GM23248 (cell line): ENCODE data around the gene TMEM72. TPM values are rescaled to one million over a fixed set of nuclear protein-coding genes. Genes with fewer than 3 reads are reported as not detected.

Experiments used
- DNase-seq: peaks from one replicate; pipeline ENCODE4 v3.0.0-alpha.2; 2015
- H2AFZ ChIP-seq: fragments of 200-600 bp; sonication (generic); 2 replicates; pipeline ENCODE4 v1.6.1; 2016; ENCODE audit warnings: antibody characterized with exemption
- H3F3A ChIP-seq: fragments of 200-600 bp; sonication (generic); 2 replicates; pipeline ENCODE4 v1.6.1; 2016; ENCODE audit warnings: mild to moderate bottlenecking, antibody characterized with exemption, mixed run types; ENCODE audit not compliant: insufficient read depth
- H3K27ac ChIP-seq: fragments of 200-600 bp; sonication (generic); 2 replicates; pipeline ENCODE4 v1.5.1; 2016; ENCODE audit warnings: mild to moderate bottlenecking
- H3K27me3 ChIP-seq: fragments of 200-600 bp; sonication (generic); replicated peaks from 2 replicates; pipeline ENCODE4 v1.6.1; 2016; ENCODE audit warnings: mild to moderate bottlenecking; ENCODE audit not compliant: insufficient read depth
- H3K36me3 ChIP-seq: fragments of 200-600 bp; sonication (generic); 2 replicates; pipeline ENCODE4 v1.6.1; 2016; ENCODE audit warnings: low read depth, mild to moderate bottlenecking
- H3K4me1 ChIP-seq: fragments of 200-600 bp; sonication (generic); 2 replicates; pipeline ENCODE4 v1.6.1; 2016; ENCODE audit warnings: mild to moderate bottlenecking; ENCODE audit not compliant: insufficient read depth
- H3K4me2 ChIP-seq: fragments of 200-600 bp; sonication (generic); one replicate; pipeline ENCODE4 v1.6.1; 2016; ENCODE audit warnings: mild to moderate bottlenecking; ENCODE audit not compliant: unreplicated experiment
- H3K4me3 ChIP-seq: fragments of 200-600 bp; sonication (generic); 2 replicates; pipeline ENCODE4 v1.5.1; 2016; ENCODE audit warnings: mild to moderate bottlenecking
- H3K79me2 ChIP-seq: fragments of 200-600 bp; sonication (generic); 2 replicates; pipeline ENCODE4 v1.6.1; 2016; ENCODE audit warnings: mild to moderate bottlenecking; ENCODE audit not compliant: insufficient read depth
- H3K9ac ChIP-seq: fragments of 200-600 bp; sonication (generic); 2 replicates; pipeline ENCODE4 v1.6.1; 2016; ENCODE audit warnings: mild to moderate bottlenecking
- H3K9me2 ChIP-seq: fragments of 200-600 bp; sonication (generic); 2 replicates; pipeline ENCODE4 v1.6.1; 2016; ENCODE audit warnings: mixed run types, mild to moderate bottlenecking, moderate library complexity; ENCODE audit not compliant: insufficient read depth
- H3K9me3 ChIP-seq: fragments of 200-600 bp; sonication (generic); one replicate; pipeline ENCODE4 v1.6.1; 2017; ENCODE audit warnings: low read depth
- H4K20me1 ChIP-seq: fragments of 200-600 bp; sonication (generic); 2 replicates; pipeline ENCODE4 v1.6.0; 2016; ENCODE audit not compliant: insufficient read depth
- EZH2 ChIP-seq: fragments of 200-600 bp; sonication (generic); IDR thresholded peaks from 2 replicates; pipeline ENCODE4 v1.6.1; 2018; ENCODE audit warnings: antibody characterized with exemption, mild to moderate bottlenecking; ENCODE audit not compliant: insufficient read depth, poor library complexity, severe bottlenecking
- EZH2phosphoT487 ChIP-seq: fragments of 200-600 bp; sonication (generic); IDR thresholded peaks from 2 replicates; pipeline ENCODE4 v1.6.1; 2018; ENCODE audit warnings: antibody characterized with exemption, moderate library complexity, mild to moderate bottlenecking, low read depth; ENCODE audit not compliant: insufficient read depth
- WGBS, 2 experiments: methylation state at CpG; one replicate each; pipeline ENCODE4 v1.1.6; 2015 to 2017; ENCODE audit warnings: low lambda C conversion rate in 2 of 2, low coverage in 1 of 2; ENCODE audit errors: missing lambda C conversion rate in 2 of 2; 5-methylcytosine and 5-hydroxymethylcytosine counted together
- in situ Hi-C: fragments of 300-500 bp; cut with MboI; formaldehyde crosslinking; loops from 2 replicates; pipeline ENCODE4 v1.15.0; 2020
- polyA plus RNA-seq: library from polyadenylated mRNA; unstranded; fragments of >200 nt; fragmentation: Nextera tagmentation; extraction: Ambion mirVana; gene quantifications from 2 replicates; pipeline ENCODE4 v1.2.1, GENCODE V29; 2016
- total RNA-seq: library from RNA; depleted of rRNA; stranded (reverse); fragments of >200 nt; shearing (Covaris generic); gene quantifications from 2 replicates; pipeline ENCODE4 v1.2.3, GENCODE V29; 2014

Gene TMEM72
- total and polyA plus RNA-seq, 2 experiments from 2014 or later = not detected

- peaks cover 50% of the 10 kb centered on the region for H3K4me1 ChIP-seq
Measured at GRCh38 chr10:44978213-44978569, 67.1 kb downstream of the TMEM72 start.

DNA sequence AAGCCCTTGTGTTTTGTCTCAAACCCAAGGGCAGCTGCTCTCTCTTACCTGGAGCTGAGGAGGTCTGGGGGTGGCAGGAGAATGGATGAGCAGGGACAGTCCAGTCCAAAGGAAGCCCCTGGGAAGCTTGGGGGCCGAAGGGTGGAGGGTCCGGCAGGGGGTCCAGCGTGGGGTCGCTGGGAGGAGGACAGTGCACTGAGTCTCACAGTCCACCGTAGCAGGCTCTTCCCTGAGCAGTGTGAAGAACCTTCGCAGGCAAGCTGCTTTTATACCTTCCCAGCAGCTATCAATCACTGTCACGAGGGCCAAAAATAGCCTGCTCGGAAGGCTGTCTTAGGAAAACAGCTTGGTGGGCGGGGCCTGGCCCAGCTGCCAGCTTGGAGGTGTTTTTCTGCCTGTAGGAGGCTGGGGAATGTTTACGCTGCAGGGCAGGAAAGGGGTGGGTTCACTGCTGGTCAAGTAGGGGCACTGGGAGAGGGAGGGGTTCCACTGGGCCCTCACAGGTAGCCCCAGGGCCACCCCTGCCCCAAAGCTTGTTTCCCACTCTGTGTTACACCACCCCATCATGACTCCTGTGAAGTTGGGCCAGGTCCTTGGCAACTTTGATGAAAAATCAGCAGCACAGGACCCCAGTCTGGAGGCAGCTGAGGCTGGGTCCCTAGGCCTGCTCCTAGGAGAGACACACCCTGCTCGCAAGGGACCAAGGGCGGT, 67.6 kb downstream of the TMEM72 start, which contains the start of gene DEPP1:
TSS of gene DEPP1 (minus strand) at position 240 of the 711 bp plus-strand sequence. CDS start 779 bp downstream, outside the sequence.
- peak within 1 kb of the TSS; percentile 72 for H2AFZ ChIP-seq
- peaks cover 18% of the 10 kb centered on the region; the same call in 1 of the 2 replicates for H3F3A ChIP-seq
- peak within 1 kb of the TSS; percentile 33 for H3K27ac ChIP-seq
- no peaks in the 10 kb centered on the region for H3K79me2 ChIP-seq
- H4K20me1 ChIP-seq = no peaks in the 10 kb centered on the region
- no peak for TF ChIP-seq EZH2phosphoT487
- TF ChIP-seq EZH2 = no peak
- H3K27me3 ChIP-seq = no peaks in the 10 kb centered on the region
- H3K4me3 ChIP-seq = peak within 1 kb of the TSS; percentile 65
- H3K9me2 ChIP-seq = no peaks in the 10 kb centered on the region
- peak within 1 kb of the TSS; percentile 87 for H3K4me2 ChIP-seq
- DNase-seq = peak; percentile 88
- H3K36me3 ChIP-seq = no peaks in the 10 kb centered on the region
- in situ Hi-C loops = loop anchor here (25.0 kb wide), 1 partner anchor 1316 kb away; no protein-coding TSS in a partner anchor
- peaks cover 50% of the 10 kb centered on the region for H3K4me1 ChIP-seq
- WGBS, 2 experiments = 46% methylated on average over 12 of the region's 12 CpGs
- H3K9me3 ChIP-seq = no peaks in the 10 kb centered on the region
- peak within 1 kb of the TSS; percentile 70 for H3K9ac ChIP-seq

More at GRCh38 chr10:44978213-44978569, 67.1 kb downstream of the TMEM72 start:
- Histone ChIP-seq H3K27me3 (no peaks in the 10 kb centered on the region), H3K9me2 (no peaks in the 10 kb centered on the region), H3K36me3 (no peaks in the 10 kb centered on the region), H3K9me3 (no peaks in the 10 kb centered on the region), H2AFZ (peak overlapping the region; percentile 72), H3K27ac (peak overlapping the region; percentile 33), H3K4me2 (peak overlapping the region; percentile 87), H3F3A (peaks cover 18% of the 10 kb centered on the region; the same call in 1 of the 2 replicates), H4K20me1 (no peaks in the 10 kb centered on the region), H3K79me2 (no peaks in the 10 kb centered on the region), H3K4me3 (peak overlapping the region; percentile 65), H3K9ac (peak overlapping the region; percentile 70)
- WGBS, 2 experiments = 64 to 71% methylated on average over 4 of the region's 4 CpGs
- in situ Hi-C loops = loop anchor here (25.0 kb wide), 1 partner anchor 1316 kb away; no protein-coding TSS in a partner anchor
- no peak for DNase-seq
- TF ChIP-seq EZH2phosphoT487 (no peak), EZH2 (no peak)

- Histone ChIP-seq H3K9me3 (no peaks in the 10 kb centered on the region), H3K36me3 (no peaks in the 10 kb centered on the region), H3K4me2 (peak overlapping the region; percentile 87), H3F3A (peaks cover 18% of the 10 kb centered on the region; the same call in 1 of the 2 replicates), H4K20me1 (no peaks in the 10 kb centered on the region), H3K79me2 (no peaks in the 10 kb centered on the region), H3K27ac (peak overlapping the region; percentile 86), H3K9ac (peak overlapping the region; percentile 70), H3K9me2 (no peaks in the 10 kb centered on the region), H2AFZ (peak overlapping the region; percentile 72), H3K4me1 (peaks cover 50% of the 10 kb centered on the region), H3K4me3 (no peak overlapping the region), H3K27me3 (no peaks in the 10 kb centered on the region)
- TF ChIP-seq EZH2phosphoT487 = no peak
- no peak for TF ChIP-seq EZH2
- no peak for DNase-seq
- in situ Hi-C loops = loop anchor here (25.0 kb wide), 1 partner anchor 1317 kb away; no protein-coding TSS in a partner anchor
- WGBS, 2 experiments = 84 to 86% methylated on average over 12 to 13 of the region's 13 CpGs
Measured at GRCh38 chr10:44979281-44980191, 68.4 kb downstream of the TMEM72 start.
